ENCODE results near the gene OR11A1. TPM values are rescaled to one million over a fixed set of nuclear protein-coding genes. Genes with fewer than 3 reads are reported as not detected.

OR11A1 gene
- total and polyA plus RNA-seq, 12 donors, result not detected

- Histone ChIP-seq H3K27ac (no peak within 1 kb of the TSS), H3K36me3 (replicated peaks in 1 of 2) (no peaks in the 10 kb centered on the region), H3K27me3 (peaks cover 5% of the 10 kb centered on the region), H3K9me3 (replicated peaks in 1 of 3) (no peaks in the 10 kb centered on the region), H3K4me1 (replicated peaks in 1 of 2) (no peaks in the 10 kb centered on the region), H3K4me3 (no peak within 1 kb of the TSS)
- DNase-seq, result no peak
- intact Hi-C loops (cut with DNase I), result no loop called here
- TF ChIP-seq POLR2A (IDR thresholded peaks at IDR 0.05), result no peak
- no peak for TF ChIP-seq CTCF (IDR thresholded peaks at IDR 0.05)
Observed at GRCh38 chr6:29395331-29395730, 61.5 kb downstream of the OR11A1 start, which contains the start of gene OR12D2. TSS of gene OR12D2 (plus strand) at chr6:29395631. CDS start at chr6:29396700, 1,069 bp downstream.

- H3K36me3 ChIP-seq (replicated peaks in 1 of 2), result no peaks in the 10 kb centered on the region
- H3K9me3 ChIP-seq (replicated peaks in 1 of 3), result no peaks in the 10 kb centered on the region
- peaks cover 5% of the 10 kb centered on the region for H3K27me3 ChIP-seq
- H3K27ac ChIP-seq, result no peak overlapping the region
- no peak overlapping the region for H3K4me3 ChIP-seq
- intact Hi-C loops (cut with DNase I), result no loop called here
- no peak for TF ChIP-seq POLR2A (IDR thresholded peaks at IDR 0.05)
- TF ChIP-seq CTCF (IDR thresholded peaks at IDR 0.05), result no peak
- no peak for DNase-seq
- WGBS, 4 donors, result 28 to 60% (median 52%) methylated on average over 4 of the region's 4 CpGs
- no peaks in the 10 kb centered on the region for H3K4me1 ChIP-seq (replicated peaks in 1 of 2)
Observed at GRCh38 chr6:29388533-29388932, 68.3 kb downstream of the OR11A1 start.

- Histone ChIP-seq H3K27ac (no peak overlapping the region), H3K4me3 (no peak overlapping the region), H3K36me3 (replicated peaks in 1 of 2) (no peaks in the 10 kb centered on the region), H3K4me1 (replicated peaks in 1 of 2) (no peaks in the 10 kb centered on the region), H3K9me3 (replicated peaks in 1 of 3) (no peaks in the 10 kb centered on the region), H3K27me3 (peaks cover 7% of the 10 kb centered on the region)
- TF ChIP-seq POLR2A (IDR thresholded peaks at IDR 0.05), result no peak
- no peak for TF ChIP-seq CTCF (IDR thresholded peaks at IDR 0.05)
- intact Hi-C loops (cut with DNase I), result no loop called here
- no peak for DNase-seq
Observed at GRCh38 chr6:29376003-29376402, 80.9 kb downstream of the OR11A1 start.

Other genes starting within 250 kb of the OR11A1 start
- gene OR14J1, start 155.4 kb downstream of the OR11A1 start, total RNA-seq, result not detected
- not detected for gene OR14J1, start 155.4 kb downstream of the OR11A1 start, polyA plus RNA-seq
- not detected for gene OR5V1, start 88.2 kb downstream of the OR11A1 start, total RNA-seq
- gene OR5V1, start 88.2 kb downstream of the OR11A1 start, polyA plus RNA-seq, result not detected
- gene OR12D3, start 81.8 kb downstream of the OR11A1 start, total RNA-seq, result not detected
- gene OR12D3, start 81.8 kb downstream of the OR11A1 start, polyA plus RNA-seq, result not detected
- gene OR12D2, start 61.4 kb downstream of the OR11A1 start, total RNA-seq, result not detected
- not detected for gene OR12D2, start 61.4 kb downstream of the OR11A1 start, polyA plus RNA-seq
- not detected for gene OR12D1, start 42.1 kb downstream of the OR11A1 start, total RNA-seq
- gene OR12D1, start 42.1 kb downstream of the OR11A1 start, polyA plus RNA-seq, result not detected
- not detected for gene OR10C1, start 17.8 kb downstream of the OR11A1 start, total RNA-seq
- not detected for gene OR10C1, start 17.8 kb downstream of the OR11A1 start, polyA plus RNA-seq
- gene OR2H1, start 84 bp upstream of the OR11A1 start, total RNA-seq, result not detected
- not detected for gene OR2H1, start 84 bp upstream of the OR11A1 start, polyA plus RNA-seq
- gene MAS1L, start 30.9 kb upstream of the OR11A1 start, total RNA-seq, result not detected
- not detected for gene MAS1L, start 30.9 kb upstream of the OR11A1 start, polyA plus RNA-seq
- 1 to 10 TPM in 1 of 9 donors, under 1 TPM in 3, not detected in 5; 0.17 to 1.2 (median 0.35) TPM for gene UBD, start 102.7 kb upstream of the OR11A1 start, total RNA-seq
- 1 to 10 TPM in 1 of 3 donors, under 1 TPM in 2; 0.77 to 2.3 (median 0.99) TPM for gene UBD, start 102.7 kb upstream of the OR11A1 start, polyA plus RNA-seq
- not detected for gene OR2H2, start 128.1 kb upstream of the OR11A1 start, total RNA-seq
- gene OR2H2, start 128.1 kb upstream of the OR11A1 start, polyA plus RNA-seq, result not detected
- gene GABBR1, start 176.1 kb upstream of the OR11A1 start, total RNA-seq, result 10 to 100 TPM in 7 of 9 donors, 1 to 10 TPM in 2; 6.9 to 41.4 (median 16.4) TPM
- 10 to 100 TPM; 17.0 to 68.9 (median 49.6) TPM for gene GABBR1, start 176.1 kb upstream of the OR11A1 start, polyA plus RNA-seq
- not detected for gene MOG, start 200.0 kb upstream of the OR11A1 start, total RNA-seq
- gene MOG, start 200.0 kb upstream of the OR11A1 start, polyA plus RNA-seq, result not detected
- gene ZFP57, start 224.1 kb upstream of the OR11A1 start, total RNA-seq, result 1 to 10 TPM in 1 of 9 donors, under 1 TPM in 3, not detected in 5; 0.06 to 1.3 (median 0.73) TPM
- 1 to 10 TPM in 1 of 3 donors, not detected in 2; 1.9 TPM for gene ZFP57, start 224.1 kb upstream of the OR11A1 start, polyA plus RNA-seq

All from adrenal gland (tissue), 12 donors.